ENCODE results near the gene OSBPL10.

The OSBPL10 gene

GRCh38 chr3:31777092-31777491 is 204.0 kb downstream of the OSBPL10 start:
- TF ChIP-seq CTCF (IDR thresholded peaks at IDR 0.05; ENCODE audit: control insufficient read depth, extremely low read depth, insufficient read depth): no peak
- no peak overlapping the region for H3K4me3 ChIP-seq (ENCODE audit: low read depth, low read length)
- no peak for DNase-seq (ENCODE audit: low read depth)

- no peak overlapping the region for H3K4me3 ChIP-seq (ENCODE audit: low read depth, low read length)
- no peak for TF ChIP-seq CTCF (IDR thresholded peaks at IDR 0.05; ENCODE audit: control insufficient read depth, extremely low read depth, insufficient read depth)
- DNase-seq (ENCODE audit: low read depth): no peak
These were observed 205.0 kb downstream of the OSBPL10 start for GRCh38 chr3:31776016-31776415.

- TF ChIP-seq CTCF (IDR thresholded peaks at IDR 0.05; ENCODE audit: control insufficient read depth, extremely low read depth, insufficient read depth): no peak
- no peak for DNase-seq (ENCODE audit: low read depth)
- H3K4me3 ChIP-seq (ENCODE audit: low read depth, low read length): no peak overlapping the region
These were observed 205.7 kb downstream of the OSBPL10 start for GRCh38 chr3:31775383-31775782.

- no peak overlapping the region for H3K4me3 ChIP-seq (ENCODE audit: low read depth, low read length)
- TF ChIP-seq CTCF (IDR thresholded peaks at IDR 0.05; ENCODE audit: control insufficient read depth, extremely low read depth, insufficient read depth): no peak
- DNase-seq (ENCODE audit: low read depth): no peak
These were observed 208.1 kb downstream of the OSBPL10 start for GRCh38 chr3:31772758-31773473.

- H3K4me3 ChIP-seq (ENCODE audit: low read depth, low read length): no peak overlapping the region
- DNase-seq (ENCODE audit: low read depth): no peak
- TF ChIP-seq CTCF (IDR thresholded peaks at IDR 0.05; ENCODE audit: control insufficient read depth, extremely low read depth, insufficient read depth): no peak
These were observed 208.8 kb downstream of the OSBPL10 start for GRCh38 chr3:31772272-31772671.

GRCh38 chr3:31770822-31771326 is 210.2 kb downstream of the OSBPL10 start:
- H3K4me3 ChIP-seq (ENCODE audit: low read depth, low read length): no peak overlapping the region
- no peak for DNase-seq (ENCODE audit: low read depth)
- TF ChIP-seq CTCF (IDR thresholded peaks at IDR 0.05; ENCODE audit: control insufficient read depth, extremely low read depth, insufficient read depth): no peak
